ENCODE measurements around the gene SCN1B.

SCN1B gene

DNA sequence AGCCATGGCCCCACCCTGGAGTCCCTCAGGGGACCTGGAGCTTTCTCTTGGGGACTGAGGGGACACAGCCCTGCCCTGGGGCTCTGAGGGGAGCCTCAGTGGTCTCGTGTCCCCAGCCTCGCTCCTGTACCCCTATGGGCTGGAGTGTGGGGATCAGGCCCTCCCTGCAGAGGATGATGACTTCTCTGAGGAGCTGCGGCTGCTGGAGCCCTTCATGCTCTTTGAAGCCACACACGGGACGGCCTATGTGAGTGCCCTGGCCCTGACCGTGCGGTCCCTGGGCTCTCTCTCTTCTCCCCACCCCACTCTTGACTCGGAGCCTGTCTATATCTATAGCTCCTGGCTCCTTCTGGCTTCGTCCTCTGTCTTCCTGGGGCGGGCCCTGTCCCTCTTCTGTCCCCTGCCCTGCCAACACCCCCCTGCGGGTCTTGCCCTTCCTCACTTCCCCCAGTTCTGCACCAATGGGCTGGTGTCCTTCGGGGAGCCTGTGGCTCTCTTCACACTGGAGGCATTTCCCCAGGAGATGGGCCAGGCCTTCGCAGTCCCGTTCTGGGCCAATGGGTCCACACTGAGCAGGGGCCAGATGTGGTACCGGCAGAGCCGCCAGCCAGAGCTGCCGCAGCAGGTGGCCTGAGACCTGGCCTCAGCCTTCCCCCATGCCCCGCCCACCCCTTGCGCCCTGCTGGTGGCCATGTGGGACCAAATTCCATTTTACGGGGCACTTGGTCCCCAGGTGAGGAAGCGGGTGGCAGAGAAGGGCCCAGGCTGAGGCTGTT lies 44.3 kb downstream of the SCN1B start:
- no peak for DNase-seq (ENCODE audit: low read depth)

DNA sequence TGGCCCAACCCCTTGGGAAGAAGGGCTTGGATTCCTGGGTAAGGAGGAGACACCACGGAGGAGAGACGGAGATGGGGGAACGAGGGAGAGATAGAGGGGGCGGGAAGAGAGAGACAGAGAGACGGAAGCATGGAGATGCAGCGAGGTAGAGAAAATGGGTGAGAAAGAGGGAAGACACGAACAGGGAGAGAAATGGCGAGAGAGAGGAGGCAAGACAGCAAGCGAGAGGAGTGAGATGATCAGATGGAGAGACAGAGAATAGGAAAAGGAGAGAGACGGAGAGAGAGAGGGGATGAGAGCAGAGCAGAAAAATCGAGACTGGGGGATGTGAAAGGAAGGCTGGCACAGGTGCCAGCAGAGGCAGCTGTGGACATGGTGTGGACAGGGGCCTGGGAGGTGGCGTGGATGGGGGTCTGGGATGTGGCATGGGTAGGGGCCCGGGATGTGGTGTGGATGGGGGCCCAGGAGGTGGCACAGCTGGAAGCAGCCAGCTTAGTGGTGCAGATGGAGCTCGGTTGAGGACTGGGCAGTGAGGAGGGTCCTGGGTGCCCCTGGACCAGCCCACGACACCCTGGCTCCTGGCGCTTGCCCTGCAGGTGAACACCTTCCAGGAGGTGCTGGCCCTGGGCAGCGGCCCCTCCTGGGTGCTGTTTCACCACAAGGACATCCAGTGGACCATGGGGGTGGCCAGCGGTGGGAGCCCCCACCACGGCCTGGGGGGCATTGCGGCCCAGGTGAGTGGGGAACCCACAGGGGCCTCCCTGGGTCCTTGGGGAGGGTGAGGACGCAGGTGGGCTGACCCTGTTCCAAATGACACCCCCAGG lies 45.1 kb downstream of the SCN1B start:
- DNase-seq (ENCODE audit: low read depth): no peak

DNA sequence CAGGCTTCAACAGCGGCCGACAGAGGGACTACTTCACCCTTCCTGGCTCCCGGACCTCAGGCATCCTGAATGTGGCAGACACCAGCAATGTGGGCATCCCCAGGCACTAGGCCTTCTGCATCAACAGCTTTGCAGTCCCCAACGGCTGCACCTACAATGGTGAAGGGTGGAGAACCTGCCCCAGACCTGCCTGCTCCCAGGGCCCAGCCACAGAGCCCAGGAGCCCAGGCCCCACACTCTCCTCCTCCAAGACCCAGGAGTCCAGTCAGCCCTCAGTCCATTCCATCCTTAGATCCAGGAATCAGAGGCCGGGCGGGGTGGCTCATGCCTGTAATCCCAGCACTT lies 45.7 kb downstream of the SCN1B start:
- DNase-seq (ENCODE audit: low read depth): no peak

DNA sequence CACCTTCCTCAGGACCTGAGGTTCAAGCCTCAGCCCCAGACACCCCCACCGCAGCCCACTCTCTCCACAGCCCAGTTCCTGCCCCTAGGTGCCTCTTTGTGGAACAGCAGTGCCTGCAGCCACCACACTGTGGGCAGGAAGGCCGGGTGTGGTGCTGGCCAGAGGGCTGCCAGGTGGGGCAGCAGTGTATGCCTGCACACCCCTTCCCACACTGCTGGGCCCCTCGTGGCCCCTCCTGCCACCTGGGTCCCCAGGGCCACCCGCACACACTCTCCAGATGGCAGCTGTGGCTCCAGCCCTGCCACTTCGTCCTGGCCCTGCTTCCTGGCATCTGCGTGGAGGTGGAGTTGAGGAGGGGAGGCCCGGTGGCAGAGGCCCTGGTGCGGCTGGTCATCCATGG lies 46.4 kb downstream of the SCN1B start:
- DNase-seq (ENCODE audit: low read depth): no peak

DNA sequence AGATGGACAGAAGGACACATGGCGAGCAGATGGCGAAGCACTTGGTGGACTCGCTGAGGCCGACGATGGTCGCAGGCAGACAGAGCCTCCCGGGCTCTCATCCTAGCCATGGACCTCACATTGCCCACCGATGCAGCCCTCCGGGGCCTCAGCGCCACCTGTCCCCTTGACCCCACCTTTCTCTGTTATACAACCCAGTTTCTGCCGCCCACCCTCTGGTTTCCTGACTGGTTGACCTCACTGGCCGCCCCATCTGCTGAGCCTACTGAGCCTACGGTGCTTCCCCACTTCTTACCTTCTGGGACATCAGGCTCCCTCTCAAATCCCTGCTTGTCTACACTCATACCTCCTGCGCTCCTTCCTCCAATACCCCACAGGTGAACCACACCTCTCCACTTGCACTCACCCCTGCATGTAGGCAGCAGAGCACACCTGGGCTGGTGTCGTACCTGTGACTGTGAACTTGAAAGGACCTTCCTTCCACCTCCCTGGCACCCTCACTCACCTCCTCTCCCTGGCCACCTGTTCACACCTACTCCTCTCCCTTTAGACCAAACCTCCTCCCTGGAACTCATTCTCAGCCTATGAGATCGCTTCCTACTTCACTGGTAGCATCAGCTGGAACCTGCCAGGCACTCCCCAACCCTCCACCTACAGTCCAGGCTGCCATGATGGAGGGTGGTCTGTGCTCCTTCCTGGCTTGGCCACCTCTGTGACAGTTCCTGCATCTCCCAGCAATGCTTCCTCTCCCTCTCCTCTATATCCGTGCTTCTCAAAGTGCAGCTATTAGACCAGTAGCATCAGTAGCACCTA lies 47.3 kb downstream of the SCN1B start:
- no peak for DNase-seq (ENCODE audit: low read depth)

DNA sequence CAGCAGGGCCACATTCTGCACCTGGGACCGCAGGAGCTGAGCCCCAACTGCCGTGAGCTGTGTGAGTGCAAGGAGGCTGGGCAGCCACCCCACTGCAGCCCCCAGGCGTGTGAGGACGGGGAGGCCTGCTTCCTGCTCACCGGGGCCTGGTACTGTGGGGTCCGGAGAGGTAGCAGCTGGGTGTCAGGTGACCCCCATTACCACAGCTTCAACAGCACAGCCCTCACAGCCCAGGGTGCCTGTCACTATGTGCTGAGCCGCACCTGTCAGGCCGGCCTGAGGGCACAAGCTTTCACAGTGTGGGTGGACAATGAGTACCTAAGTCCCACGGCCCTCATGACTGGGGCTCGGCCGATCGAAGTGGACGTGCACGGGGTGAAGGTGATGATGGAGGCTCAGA lies 49.6 kb downstream of the SCN1B start:
- no peak for DNase-seq (ENCODE audit: low read depth)

DNA sequence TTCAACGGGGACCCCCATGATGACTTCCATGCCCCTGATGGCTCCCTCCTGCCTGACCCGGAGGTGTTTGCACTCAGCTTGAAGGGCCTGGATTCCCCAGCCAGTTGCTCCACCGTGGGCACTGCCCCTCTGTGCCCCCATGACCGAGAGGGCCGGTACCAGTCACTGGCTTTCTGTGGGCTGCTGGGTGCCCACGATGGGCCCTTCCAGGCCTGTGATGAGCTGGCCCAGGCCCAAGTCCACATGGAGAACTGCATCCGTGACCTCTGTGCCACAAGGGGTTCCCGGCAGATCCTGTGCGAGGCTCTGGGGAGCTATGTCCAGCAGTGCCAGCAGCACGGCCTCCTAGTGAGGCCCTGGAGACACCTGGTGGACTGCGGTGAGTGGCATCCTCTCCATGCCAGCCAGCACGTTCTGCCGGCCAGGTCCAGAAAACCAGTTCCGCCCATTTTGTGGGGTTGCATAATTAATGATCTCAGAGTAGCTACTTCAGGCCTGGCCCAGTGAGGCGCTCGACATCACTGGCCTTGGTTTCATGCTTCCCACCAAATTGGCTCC lies 50.4 kb downstream of the SCN1B start:
- DNase-seq (ENCODE audit: low read depth): no peak

DNA sequence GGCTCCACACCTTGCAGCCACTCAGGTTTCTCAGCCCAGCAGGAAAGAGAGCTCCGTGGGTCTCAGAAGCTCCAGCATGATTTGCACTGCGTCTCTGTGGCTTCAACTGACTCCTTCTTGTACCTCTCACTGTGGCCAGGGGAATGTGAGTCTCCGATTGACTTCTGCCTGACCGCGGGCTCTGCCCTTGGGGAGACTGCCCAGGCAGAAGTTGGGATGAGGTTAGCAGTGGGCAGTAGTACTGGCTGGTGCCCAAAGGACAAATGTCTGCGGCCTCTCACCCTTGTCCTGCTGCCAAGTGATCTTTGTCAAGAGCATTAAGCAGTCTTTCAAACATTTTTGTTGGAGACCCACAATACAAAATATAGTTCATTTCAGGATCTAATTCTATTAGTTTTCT lies 50.9 kb downstream of the SCN1B start:
- no peak for DNase-seq (ENCODE audit: low read depth)

DNA sequence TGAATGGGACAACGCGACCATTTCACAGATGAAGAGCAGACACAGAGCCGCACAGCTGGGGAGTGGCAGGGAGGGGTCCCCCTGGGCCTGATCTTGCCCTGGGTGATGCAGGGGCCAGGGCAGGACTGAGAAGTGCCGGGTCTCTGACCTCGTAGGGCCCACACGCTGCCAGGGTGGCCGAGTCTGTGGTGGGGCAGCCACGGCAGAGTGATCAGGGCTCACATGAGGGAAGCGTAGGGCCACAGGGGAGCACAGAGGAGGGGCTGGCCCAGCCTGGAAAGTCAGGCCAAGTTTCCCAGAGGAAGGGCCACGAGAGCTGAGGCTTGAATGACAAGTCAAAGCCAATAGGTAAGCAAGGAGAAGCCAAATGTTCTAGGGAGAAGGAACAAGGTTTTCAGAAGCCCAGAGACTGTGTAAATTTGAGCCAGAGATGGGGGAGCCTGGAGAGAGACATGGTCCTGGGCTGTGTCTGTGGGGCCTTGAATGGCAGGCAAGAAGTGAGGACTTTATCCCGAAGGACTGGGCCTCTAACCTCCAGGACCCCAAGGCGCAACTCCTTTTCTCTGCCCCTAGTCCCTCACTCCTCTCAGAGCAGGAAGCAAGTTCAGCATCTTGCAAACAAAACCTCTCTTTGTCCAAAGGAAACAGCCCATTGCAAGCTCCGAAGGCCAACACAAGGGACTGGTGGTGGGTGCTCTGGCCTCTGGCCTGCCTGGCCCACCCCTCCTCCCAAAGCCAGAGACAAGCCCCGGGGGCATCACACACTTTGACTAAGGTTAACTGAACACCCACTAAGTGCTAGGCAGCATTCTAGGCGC lies 53.6 kb downstream of the SCN1B start:
- DNase-seq (ENCODE audit: low read depth): no peak

DNA sequence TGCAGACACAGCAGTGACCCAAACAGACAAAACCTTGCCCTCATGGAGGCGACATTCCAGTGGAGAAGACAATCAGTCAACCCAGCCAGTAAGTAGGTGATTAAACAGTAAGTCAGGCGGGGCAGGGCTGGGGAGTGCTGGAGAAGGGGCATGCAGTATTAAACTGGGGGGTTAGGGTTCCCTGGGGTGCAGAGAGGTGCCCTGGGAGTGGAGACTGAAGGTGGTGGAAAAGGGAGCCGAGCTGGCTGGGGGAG lies 54.2 kb downstream of the SCN1B start:
- no peak for DNase-seq (ENCODE audit: low read depth)

DNA sequence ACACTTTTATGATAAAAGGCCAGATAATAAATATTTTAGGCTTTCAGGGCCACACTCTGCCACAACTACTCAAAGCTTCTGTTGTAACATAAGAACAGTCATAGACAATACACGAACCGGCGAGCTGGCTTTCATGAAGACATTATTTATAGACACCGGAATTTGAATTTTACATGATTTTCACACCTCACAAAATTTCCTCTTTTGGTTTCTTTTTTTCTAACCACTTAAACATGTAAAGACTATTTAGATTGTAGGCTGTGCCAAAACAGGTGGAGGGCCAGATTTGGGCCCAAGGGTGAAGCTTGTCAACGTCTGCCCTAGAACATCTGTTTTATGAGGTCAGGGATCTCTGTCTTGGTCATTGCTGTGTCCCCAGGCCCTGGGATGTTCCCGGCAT lies 55.7 kb downstream of the SCN1B start:
- no peak for DNase-seq (ENCODE audit: low read depth)

DNA sequence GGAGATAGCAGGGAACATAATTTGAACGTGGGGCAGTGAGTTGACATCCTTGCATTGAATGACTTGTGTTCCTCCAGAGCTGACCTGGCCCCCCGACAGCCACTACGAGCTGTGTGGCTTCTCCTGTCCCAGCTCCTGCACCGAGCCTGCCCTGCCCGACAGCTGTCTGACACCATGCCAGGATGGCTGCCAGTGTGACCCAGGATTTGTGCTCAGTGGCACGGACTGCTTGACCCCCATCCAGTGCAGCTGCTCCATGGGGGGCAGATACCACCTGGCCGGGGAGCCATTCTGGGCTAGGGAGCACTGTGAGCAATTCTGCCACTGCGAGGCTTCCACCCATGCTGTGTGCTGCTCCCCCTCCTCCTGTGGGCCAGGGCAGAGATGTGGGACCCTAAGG lies 56.2 kb downstream of the SCN1B start:
- DNase-seq (ENCODE audit: low read depth): no peak

DNA sequence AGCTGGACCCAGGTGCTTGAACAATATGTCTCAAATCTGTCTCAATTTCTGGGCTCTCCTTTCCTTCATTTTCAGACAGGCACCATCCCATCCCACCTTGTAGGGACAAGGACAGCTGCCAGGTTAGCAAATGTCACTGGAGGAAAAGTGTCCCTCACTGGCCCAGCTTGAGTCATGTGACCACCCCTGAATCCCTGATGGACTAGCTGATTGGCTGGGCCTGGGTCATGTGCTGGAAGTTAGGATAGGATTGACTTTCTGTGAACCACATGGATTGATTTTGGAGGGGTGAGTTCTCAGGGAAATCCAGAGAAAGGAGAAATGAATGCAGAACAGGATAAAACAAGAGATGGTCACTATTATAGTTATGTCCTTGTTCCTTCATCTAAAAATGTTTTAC lies 57.1 kb downstream of the SCN1B start:
- no peak for DNase-seq (ENCODE audit: low read depth)

DNA sequence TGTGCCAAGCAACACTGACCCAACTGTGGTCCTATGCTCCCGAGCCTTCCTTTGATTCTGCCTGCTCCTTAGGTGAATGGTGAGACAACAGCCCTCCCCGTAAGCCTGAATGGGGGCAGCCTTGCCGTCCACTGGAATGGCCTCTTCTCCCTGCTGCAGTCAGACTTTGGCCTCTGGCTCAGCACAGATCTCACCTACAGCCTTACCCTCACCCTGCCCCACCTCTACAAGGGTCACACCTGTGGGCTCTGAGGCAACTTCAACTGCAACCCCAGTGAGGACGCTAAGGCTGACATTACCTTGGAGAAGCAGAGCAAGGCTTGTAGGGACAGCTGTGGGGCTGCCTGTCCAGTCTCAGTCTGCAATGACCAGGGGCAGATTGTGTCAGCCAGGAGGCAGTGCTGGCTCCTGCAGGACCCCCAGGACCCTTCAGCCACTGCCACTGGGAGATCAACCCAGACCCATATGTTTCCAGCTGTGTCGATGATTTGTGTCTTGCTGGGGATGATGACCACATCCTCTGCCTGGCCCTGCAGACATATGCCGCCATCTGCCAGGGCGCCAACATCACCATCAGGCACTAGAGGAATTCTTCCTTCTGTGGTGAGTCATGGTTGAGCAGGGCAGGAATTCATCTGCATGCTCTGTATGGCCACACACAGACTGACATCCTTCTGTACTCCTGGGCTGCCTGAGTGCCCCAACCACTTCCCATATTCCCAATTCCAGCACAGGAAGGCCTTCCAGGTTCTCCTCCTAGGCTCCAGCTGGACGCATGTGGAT lies 58.1 kb downstream of the SCN1B start:
- DNase-seq (ENCODE audit: low read depth): peak; percentile 78

DNA sequence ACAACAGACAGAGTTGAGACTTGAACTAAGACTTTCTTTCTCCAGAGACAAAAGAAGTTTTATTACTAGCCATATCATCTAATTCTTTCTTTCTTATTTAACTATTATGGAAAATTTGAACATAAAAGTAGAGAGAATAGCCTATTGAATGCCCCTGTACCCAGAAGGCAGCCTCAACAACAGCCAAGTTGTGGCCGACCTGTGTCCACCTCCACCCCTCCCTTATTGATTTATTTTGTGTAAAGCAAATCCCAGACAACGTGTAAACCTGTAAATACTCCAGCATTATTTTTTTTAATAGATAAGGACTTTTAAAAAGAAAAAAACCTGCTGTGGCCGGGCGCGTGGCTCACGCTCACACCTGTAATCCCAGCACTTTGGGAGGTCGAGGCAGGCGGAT lies 59.3 kb downstream of the SCN1B start:
- no peak for DNase-seq (ENCODE audit: low read depth)
